Measurements from ENCODE around the gene DRD2.

DNA sequence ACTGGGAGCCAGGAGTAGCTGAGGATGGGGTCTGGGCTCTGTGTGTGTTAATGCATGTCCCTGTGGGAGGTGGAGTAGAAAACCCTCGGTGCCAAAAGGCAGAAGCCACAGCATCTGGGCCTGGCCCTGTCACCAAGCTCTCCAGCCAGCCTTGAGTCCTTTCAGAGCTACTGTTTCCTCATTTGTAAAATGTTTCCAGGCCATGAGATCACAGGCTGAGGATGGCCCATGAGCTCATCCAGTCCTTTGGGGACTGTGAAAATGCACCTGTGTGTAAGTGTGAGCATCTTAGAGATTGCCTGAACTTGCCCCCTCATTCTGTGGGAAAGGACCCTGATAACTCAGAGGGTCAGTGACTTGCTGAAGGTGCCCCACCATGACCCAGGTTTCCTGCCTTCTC, 78.5 kb downstream of the DRD2 start:
- no peak for TF ChIP-seq POLR2A (IDR thresholded peaks at IDR 0.05)
- TF ChIP-seq, protein P1, sequence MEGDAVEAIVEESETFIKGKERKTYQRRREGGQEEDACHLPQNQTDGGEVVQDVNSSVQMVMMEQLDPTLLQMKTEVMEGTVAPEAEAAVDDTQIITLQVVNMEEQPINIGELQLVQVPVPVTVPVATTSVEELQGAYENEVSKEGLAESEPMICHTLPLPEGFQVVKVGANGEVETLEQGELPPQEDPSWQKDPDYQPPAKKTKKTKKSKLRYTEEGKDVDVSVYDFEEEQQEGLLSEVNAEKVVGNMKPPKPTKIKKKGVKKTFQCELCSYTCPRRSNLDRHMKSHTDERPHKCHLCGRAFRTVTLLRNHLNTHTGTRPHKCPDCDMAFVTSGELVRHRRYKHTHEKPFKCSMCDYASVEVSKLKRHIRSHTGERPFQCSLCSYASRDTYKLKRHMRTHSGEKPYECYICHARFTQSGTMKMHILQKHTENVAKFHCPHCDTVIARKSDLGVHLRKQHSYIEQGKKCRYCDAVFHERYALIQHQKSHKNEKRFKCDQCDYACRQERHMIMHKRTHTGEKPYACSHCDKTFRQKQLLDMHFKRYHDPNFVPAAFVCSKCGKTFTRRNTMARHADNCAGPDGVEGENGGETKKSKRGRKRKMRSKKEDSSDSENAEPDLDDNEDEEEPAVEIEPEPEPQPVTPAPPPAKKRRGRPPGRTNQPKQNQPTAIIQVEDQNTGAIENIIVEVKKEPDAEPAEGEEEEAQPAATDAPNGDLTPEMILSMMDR (IDR thresholded peaks at IDR 0.05): no peak
- no peak for TF ChIP-seq EP300 (IDR thresholded peaks at IDR 0.05)

All from upper lobe of left lung (tissue), 4 donors.